Smooth muscle cell (in vitro differentiated cells): ENCODE data around the gene KLK6. TPM values are rescaled to one million over a fixed set of nuclear protein-coding genes. Genes with fewer than 3 reads are reported as not detected.

Experiments
- DNase-seq: peaks from one replicate; lab custom pipeline; 2025; ENCODE audit not compliant: unreplicated experiment; lab: John Stamatoyannopoulos, UW
- H2AFZ ChIP-seq: fragments of 200-600 bp; sonication (generic); 2 replicates; pipeline ENCODE4 v1.6.0; 2016; ENCODE audit warnings: antibody characterized with exemption, low read depth, mild to moderate bottlenecking
- H3F3A ChIP-seq: fragments of 200-600 bp; sonication (generic); 2 replicates; pipeline ENCODE4 v1.6.0; 2017; ENCODE audit warnings: antibody characterized with exemption, low read depth
- H3K27ac ChIP-seq: fragments of 200-600 bp; sonication (generic); 2 replicates; pipeline ENCODE4 v1.5.1; 2016; ENCODE audit warnings: low read depth, mild to moderate bottlenecking
- H3K27me3 ChIP-seq: fragments of 200-600 bp; sonication (generic); 2 replicates; pipeline ENCODE4 v1.6.1; 2016; ENCODE audit warnings: low read depth, mild to moderate bottlenecking
- H3K36me3 ChIP-seq: fragments of 200-600 bp; sonication (generic); 2 replicates; pipeline ENCODE4 v1.5.1; 2016; ENCODE audit warnings: low read depth
- H3K4me1 ChIP-seq: fragments of 200-600 bp; sonication (generic); 2 replicates; pipeline ENCODE4 v1.5.1; 2016; ENCODE audit warnings: low read depth
- H3K4me2 ChIP-seq: fragments of 200-600 bp; sonication (generic); 2 replicates; pipeline ENCODE4 v1.6.0; 2016; ENCODE audit warnings: mild to moderate bottlenecking
- H3K4me3 ChIP-seq: fragments of 200-600 bp; sonication (generic); 2 replicates; pipeline ENCODE4 v1.5.1; 2016; ENCODE audit warnings: mild to moderate bottlenecking
- H3K79me2 ChIP-seq: fragments of 200-600 bp; sonication (generic); 2 replicates; pipeline ENCODE4 v1.6.0; 2016; ENCODE audit warnings: low read depth, mild to moderate bottlenecking
- H3K9ac ChIP-seq: fragments of 200-600 bp; sonication (generic); 2 replicates; pipeline ENCODE4 v1.6.0; 2016; ENCODE audit warnings: low read depth
- H3K9me3 ChIP-seq: fragments of 200-600 bp; sonication (generic); replicated peaks from 2 replicates; pipeline ENCODE4 v1.5.1; 2016; ENCODE audit warnings: low read depth
- H4K20me1 ChIP-seq: fragments of 200-600 bp; sonication (generic); 2 replicates; pipeline ENCODE4 v1.6.0; 2016; ENCODE audit warnings: low read depth
- CTCF ChIP-seq: fragments of 200-600 bp; sonication (generic); IDR thresholded peaks from 2 replicates; pipeline ENCODE4 v1.5.1; 2017; ENCODE audit warnings: borderline replicate concordance, mild to moderate bottlenecking, antibody characterized with exemption; ENCODE audit not compliant: insufficient read depth, poor library complexity, severe bottlenecking
- WGBS: methylation state at CpG from one replicate; pipeline ENCODE4 v1.1.7; 2016; ENCODE audit warnings: low lambda C conversion rate; 5-methylcytosine and 5-hydroxymethylcytosine counted together
- polyA plus RNA-seq: library from polyadenylated mRNA; unstranded; fragments of >200 nt; fragmentation: Nextera tagmentation; extraction: Ambion mirVana; gene quantifications from 2 replicates; pipeline ENCODE4 v1.2.1, GENCODE V29; 2016
- total RNA-seq: library from RNA; depleted of rRNA; stranded (reverse); fragments of >200 nt; gene quantifications from 2 replicates; pipeline ENCODE4 v1.2.3, GENCODE V29; 2014

KLK6 gene
- total and polyA plus RNA-seq, 2 experiments from 2014 or later, result 7.1 to 20.7 TPM

DNA sequence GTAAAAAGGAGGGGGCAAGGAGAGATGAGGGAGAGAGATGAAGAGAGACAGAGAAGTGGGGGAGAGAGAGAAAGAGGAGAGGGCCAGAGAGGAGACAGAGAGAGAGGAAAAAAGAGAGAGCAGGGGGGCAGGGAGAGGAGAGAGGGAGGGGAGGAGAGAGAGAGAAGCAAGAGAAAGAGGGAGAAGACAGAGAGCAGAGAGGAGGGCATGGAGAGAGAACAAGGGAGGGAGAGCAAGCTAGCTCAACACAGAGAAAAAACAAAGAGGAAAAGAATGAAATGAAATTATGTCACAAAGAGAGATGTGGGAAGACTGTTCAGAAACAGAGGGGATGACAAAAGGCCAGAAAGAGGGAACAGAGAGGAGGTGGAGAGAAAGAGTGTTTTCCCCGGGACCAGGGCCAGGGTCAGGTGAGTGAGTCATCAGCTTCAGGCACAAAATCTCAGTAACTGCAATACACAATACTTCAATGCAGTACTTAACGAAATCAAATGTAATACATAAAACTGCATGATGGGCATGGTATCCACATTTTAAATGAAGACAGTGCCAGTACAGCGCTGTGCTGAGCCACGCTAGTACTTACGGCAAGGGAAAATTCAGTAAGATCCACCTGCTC, 9.5 kb upstream of the KLK6 start:
- Histone ChIP-seq H3K27ac (no peak overlapping the region), H2AFZ (no peak overlapping the region), H3K4me3 (no peak overlapping the region), H3K27me3 (peaks cover 11% of the 10 kb centered on the region), H3K4me1 (no peaks in the 10 kb centered on the region), H3K79me2 (no peaks in the 10 kb centered on the region), H3K4me2 (no peak overlapping the region), H3K9me3 (no peaks in the 10 kb centered on the region), H3F3A (no peaks in the 10 kb centered on the region), H3K36me3 (no peaks in the 10 kb centered on the region), H4K20me1 (no peaks in the 10 kb centered on the region), H3K9ac (no peak overlapping the region)
- 73% methylated on average over 5 of the region's 5 CpGs for WGBS
- no peak for TF ChIP-seq CTCF
- DNase-seq, result no peak

DNA sequence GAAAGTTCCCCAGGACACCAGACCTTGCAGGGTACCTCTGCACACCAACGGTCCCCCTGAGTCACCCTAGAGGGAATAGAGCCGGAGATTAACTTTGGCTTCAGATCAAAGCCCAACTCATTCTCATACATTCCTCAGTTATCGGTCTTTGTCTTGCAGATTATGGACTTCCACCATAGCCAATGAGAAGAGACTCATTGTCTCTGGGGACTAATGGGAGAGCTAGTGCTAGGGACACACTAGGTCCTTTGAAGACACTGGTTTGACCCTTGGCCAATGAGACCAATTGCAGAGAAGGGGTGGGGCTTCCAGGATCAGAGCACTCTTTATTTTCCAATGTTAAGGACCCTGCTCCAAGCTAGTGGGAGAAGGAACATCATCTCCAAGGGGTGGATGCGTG, 8.2 kb upstream of the KLK6 start:
- H3K4me1 ChIP-seq, result no peaks in the 10 kb centered on the region
- 78% methylated on average over 4 of the region's 4 CpGs for WGBS
- no peak for DNase-seq
- no peak for TF ChIP-seq CTCF
- H3K9ac ChIP-seq, result no peak overlapping the region
- no peaks in the 10 kb centered on the region for H3F3A ChIP-seq
- H3K27me3 ChIP-seq, result peaks cover 7% of the 10 kb centered on the region
- H4K20me1 ChIP-seq, result no peaks in the 10 kb centered on the region
- no peak overlapping the region for H3K27ac ChIP-seq
- H3K9me3 ChIP-seq, result no peaks in the 10 kb centered on the region
- no peaks in the 10 kb centered on the region for H3K79me2 ChIP-seq
- H3K4me3 ChIP-seq, result no peak overlapping the region
- no peak overlapping the region for H3K4me2 ChIP-seq
- no peak overlapping the region for H2AFZ ChIP-seq
- H3K36me3 ChIP-seq, result no peaks in the 10 kb centered on the region

- H3K27ac ChIP-seq, result no peak overlapping the region
- H3K9ac ChIP-seq, result no peak overlapping the region
- no peaks in the 10 kb centered on the region for H3K4me1 ChIP-seq
- no peaks in the 10 kb centered on the region for H3F3A ChIP-seq
- H3K27me3 ChIP-seq, result peaks cover 1% of the 10 kb centered on the region
- DNase-seq, result no peak
- H4K20me1 ChIP-seq, result no peaks in the 10 kb centered on the region
- no peaks in the 10 kb centered on the region for H3K36me3 ChIP-seq
- no peaks in the 10 kb centered on the region for H3K79me2 ChIP-seq
- H3K4me3 ChIP-seq, result no peak overlapping the region
- H3K4me2 ChIP-seq, result no peak overlapping the region
- 15% methylated on average over 5 of the region's 8 CpGs for WGBS
- no peak overlapping the region for H2AFZ ChIP-seq
- no peaks in the 10 kb centered on the region for H3K9me3 ChIP-seq
- no peak for TF ChIP-seq CTCF
Observed at GRCh38 chr19:50975766-50976165, 6.4 kb upstream of the KLK6 start.
